AG04450 (cell line): Measurements from ENCODE around the gene PLA2G2C. TPM values are rescaled to one million over a fixed set of nuclear protein-coding genes. Genes with fewer than 3 reads are reported as not detected.

Source experiments
- CTCF ChIA-PET: fragments of 300-600, 350-600 bp; formaldehyde crosslinking; extraction: SDS; loops from one replicate; lab custom pipeline; 2022; ENCODE audit warnings: antibody characterized with exemption, inconsistent platforms; lab: Charles Lee
- POLR2A ChIA-PET: fragments of 350-600 bp; formaldehyde crosslinking; extraction: SDS; loops from one replicate; lab custom pipeline; 2021; ENCODE audit warnings: antibody characterized with exemption, inconsistent platforms; lab: Yijun Ruan, JAX
- DNase-seq: peaks from one replicate; pipeline ENCODE4 v3.0.0-alpha.2; 2011; ENCODE audit warnings: low read depth, low spot score
- H3K27ac ChIP-seq: one replicate; pipeline ENCODE4 v1.5.1; 2012; ENCODE audit warnings: low read depth, low read length, control low read depth
- H3K27me3 ChIP-seq: one replicate; pipeline ENCODE4 v1.6.0; 2012; ENCODE audit warnings: low read length; ENCODE audit not compliant: control insufficient read depth, insufficient read depth
- H3K4me3 ChIP-seq: 2 replicates; pipeline ENCODE4 v1.5.1; 2011; ENCODE audit warnings: mild to moderate bottlenecking, low read depth, low read length, control low read depth
- H3K9me3 ChIP-seq: 2 replicates; pipeline ENCODE4 v1.5.1; 2012; ENCODE audit warnings: low read length; ENCODE audit not compliant: control insufficient read depth, insufficient read depth
- CTCF ChIP-seq: IDR thresholded peaks from 2 replicates; pipeline ENCODE4 v1.5.1; 2011; ENCODE audit warnings: low read depth, low read length, control low read depth, inconsistent platforms
- polyA plus RNA-seq: library from polyadenylated mRNA; depleted of rRNA; stranded (reverse); fragments of >200 nt; gene quantifications from 2 replicates; pipeline ENCODE4 v1.2.3, GENCODE V29; 2011

PLA2G2C gene
- polyA plus RNA-seq, 1 experiment = not detected

GRCh38 chr1:20187813-20188454 lies 1.6 kb upstream of the PLA2G2C start:
- ChIA-PET POLR2A (no interaction called here), CTCF (interaction anchor here (0.6 to 1.3 kb wide), 3 partner anchors 8 to 270 kb away, joined by 3 to 5 read pairs (median 3); no protein-coding TSS in a partner anchor)
- Histone ChIP-seq H3K4me3 (no peak overlapping the region), H3K27me3 (peaks cover 66% of the 10 kb centered on the region), H3K9me3 (no peaks in the 10 kb centered on the region), H3K27ac (no peak overlapping the region)
- no peak for TF ChIP-seq CTCF
- no peak for DNase-seq

- no peak overlapping the region for H3K27ac ChIP-seq
- ChIA-PET CTCF (interaction anchor here (1.2 to 1.3 kb wide), 2 partner anchors 9 to 270 kb away, joined by 3 read pairs; no protein-coding TSS in a partner anchor), POLR2A (no interaction called here)
- no peaks in the 10 kb centered on the region for H3K9me3 ChIP-seq
- no peak for DNase-seq
- peaks cover 68% of the 10 kb centered on the region for H3K27me3 ChIP-seq
- no peak for TF ChIP-seq CTCF
- H3K4me3 ChIP-seq = no peak overlapping the region
Measured at GRCh38 chr1:20187103-20187812, 940 bp upstream of the PLA2G2C start.

GRCh38 chr1:20184997-20185833 lies 1.1 kb downstream of the PLA2G2C start:
- Histone ChIP-seq H3K9me3 (no peaks in the 10 kb centered on the region), H3K27ac (no peak overlapping the region), H3K4me3 (no peak overlapping the region), H3K27me3 (peaks cover 58% of the 10 kb centered on the region)
- CTCF ChIA-PET = no interaction called here
- no peak for TF ChIP-seq CTCF
- DNase-seq = no peak
- POLR2A ChIA-PET = no interaction called here

GRCh38 chr1:20184481-20184900 lies 1.8 kb downstream of the PLA2G2C start:
- Histone ChIP-seq H3K27me3 (peaks cover 52% of the 10 kb centered on the region), H3K27ac (no peak overlapping the region), H3K9me3 (no peaks in the 10 kb centered on the region), H3K4me3 (no peak overlapping the region)
- ChIA-PET CTCF (interaction anchor here (0.6 kb wide), 1 partner anchor 28 kb away, joined by 5 read pairs; no protein-coding TSS in a partner anchor), POLR2A (no interaction called here)
- TF ChIP-seq CTCF = no peak
- no peak for DNase-seq
